Hepatocyte (in vitro differentiated cells): ENCODE data around the gene SART3.

Experiments
- EZH2 ChIP-seq: fragments of 200-600 bp; sonication (generic); IDR thresholded peaks from 2 replicates; pipeline ENCODE4 v1.6.1; 2016; ENCODE audit warnings: antibody characterized with exemption, mild to moderate bottlenecking, borderline replicate concordance
- EZH2phosphoT487 ChIP-seq: fragments of 200-600 bp; sonication (generic); IDR thresholded peaks from one replicate; pipeline ENCODE4 v1.6.1; 2018; ENCODE audit warnings: antibody characterized with exemption, mild to moderate bottlenecking, low read depth, moderate library complexity; ENCODE audit not compliant: unreplicated experiment, severe bottlenecking
- TF ChIP-seq, protein P1 (sequence below): fragments of 200-600 bp; sonication (generic); IDR thresholded peaks from 2 replicates; pipeline ENCODE4 v1.5.1; 2016; ENCODE audit warnings: antibody characterized with exemption, mild to moderate bottlenecking; ENCODE audit not compliant: poor library complexity

DNA sequence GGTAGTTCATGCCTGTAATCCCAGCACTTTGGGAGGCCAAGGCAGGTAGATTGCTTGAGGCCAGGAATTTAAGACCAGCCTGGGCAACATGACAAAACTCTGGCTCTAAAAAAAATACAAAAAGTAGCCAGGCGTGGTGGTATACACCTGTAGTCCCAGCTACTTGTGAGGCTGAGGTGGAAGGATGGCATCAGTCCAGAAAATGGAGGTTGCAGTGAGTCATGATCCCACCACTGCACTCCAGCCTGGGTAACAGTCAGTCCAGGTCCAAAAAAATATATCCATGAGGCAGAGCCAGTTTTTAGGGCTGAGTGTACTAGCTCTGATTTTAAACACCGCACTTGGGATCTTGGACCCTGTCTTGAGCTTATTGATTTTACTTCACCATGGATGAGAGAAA is 76.5 kb downstream of the SART3 start:
- TF ChIP-seq, protein P1, sequence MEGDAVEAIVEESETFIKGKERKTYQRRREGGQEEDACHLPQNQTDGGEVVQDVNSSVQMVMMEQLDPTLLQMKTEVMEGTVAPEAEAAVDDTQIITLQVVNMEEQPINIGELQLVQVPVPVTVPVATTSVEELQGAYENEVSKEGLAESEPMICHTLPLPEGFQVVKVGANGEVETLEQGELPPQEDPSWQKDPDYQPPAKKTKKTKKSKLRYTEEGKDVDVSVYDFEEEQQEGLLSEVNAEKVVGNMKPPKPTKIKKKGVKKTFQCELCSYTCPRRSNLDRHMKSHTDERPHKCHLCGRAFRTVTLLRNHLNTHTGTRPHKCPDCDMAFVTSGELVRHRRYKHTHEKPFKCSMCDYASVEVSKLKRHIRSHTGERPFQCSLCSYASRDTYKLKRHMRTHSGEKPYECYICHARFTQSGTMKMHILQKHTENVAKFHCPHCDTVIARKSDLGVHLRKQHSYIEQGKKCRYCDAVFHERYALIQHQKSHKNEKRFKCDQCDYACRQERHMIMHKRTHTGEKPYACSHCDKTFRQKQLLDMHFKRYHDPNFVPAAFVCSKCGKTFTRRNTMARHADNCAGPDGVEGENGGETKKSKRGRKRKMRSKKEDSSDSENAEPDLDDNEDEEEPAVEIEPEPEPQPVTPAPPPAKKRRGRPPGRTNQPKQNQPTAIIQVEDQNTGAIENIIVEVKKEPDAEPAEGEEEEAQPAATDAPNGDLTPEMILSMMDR: no peak
- TF ChIP-seq EZH2phosphoT487 (no peak), EZH2 (no peak)
